PC-9 (cell line): ENCODE results near the gene NOX5.

Experiments
- CTCF ChIP-seq: fragments of 200-600 bp; sonication (generic); conservative IDR thresholded peaks from 2 replicates; pipeline ENCODE4 v1.6.1; 2017; ENCODE audit warnings: mixed run types, antibody characterized with exemption, mild to moderate bottlenecking, moderate library complexity
- EZH2 ChIP-seq: fragments of 200-600 bp; sonication (generic); IDR thresholded peaks from 2 replicates; pipeline ENCODE4 v1.8.0; 2017; ENCODE audit warnings: antibody characterized with exemption, low read depth

- TF ChIP-seq CTCF (no peak), EZH2 (no peak)
Observed at GRCh38 chr15:68966996-68967395, 47.5 kb upstream of the NOX5 start.
